Muscle layer of duodenum (tissue), 2 donors: ENCODE data around the gene CARS1.

Source experiments
- H3K27ac ChIP-seq: one replicate; pipeline ENCODE4 v1.7.0; 2013; ENCODE audit warnings: mild to moderate bottlenecking, low read length
- H3K27me3 ChIP-seq: one replicate; pipeline ENCODE4 v1.7.0; 2013; ENCODE audit warnings: low read depth, mild to moderate bottlenecking, control low read depth, low read length
- H3K36me3 ChIP-seq, 2 donors: one replicate each; pipeline ENCODE4 v1.7.0; 2013; ENCODE audit warnings: low read length in 2 of 2, control low read depth in 1 of 2, mild to moderate bottlenecking in 1 of 2; ENCODE audit not compliant: insufficient read depth in 2 of 2, control insufficient read depth in 1 of 2
- H3K4me1 ChIP-seq, 2 donors: one replicate each; pipeline ENCODE4 v1.7.0; 2013; ENCODE audit warnings: low read length in 2 of 2, mild to moderate bottlenecking in 2 of 2, control low read depth in 1 of 2, moderate library complexity in 1 of 2; ENCODE audit not compliant: insufficient read depth in 2 of 2, control insufficient read depth in 1 of 2
- H3K4me3 ChIP-seq, 2 donors: one replicate each; pipeline ENCODE4 v1.7.0; 2013; ENCODE audit warnings: low read length in 2 of 2, low read depth in 1 of 2, mild to moderate bottlenecking in 1 of 2
- H3K9me3 ChIP-seq, 2 donors: one replicate each; pipeline ENCODE4 v1.7.0; 2013; ENCODE audit warnings: low read length in 2 of 2, control low read depth in 1 of 2, mild to moderate bottlenecking in 1 of 2; ENCODE audit not compliant: control insufficient read depth in 1 of 2
- donor health status: healthy.

Gene CARS1

DNA sequence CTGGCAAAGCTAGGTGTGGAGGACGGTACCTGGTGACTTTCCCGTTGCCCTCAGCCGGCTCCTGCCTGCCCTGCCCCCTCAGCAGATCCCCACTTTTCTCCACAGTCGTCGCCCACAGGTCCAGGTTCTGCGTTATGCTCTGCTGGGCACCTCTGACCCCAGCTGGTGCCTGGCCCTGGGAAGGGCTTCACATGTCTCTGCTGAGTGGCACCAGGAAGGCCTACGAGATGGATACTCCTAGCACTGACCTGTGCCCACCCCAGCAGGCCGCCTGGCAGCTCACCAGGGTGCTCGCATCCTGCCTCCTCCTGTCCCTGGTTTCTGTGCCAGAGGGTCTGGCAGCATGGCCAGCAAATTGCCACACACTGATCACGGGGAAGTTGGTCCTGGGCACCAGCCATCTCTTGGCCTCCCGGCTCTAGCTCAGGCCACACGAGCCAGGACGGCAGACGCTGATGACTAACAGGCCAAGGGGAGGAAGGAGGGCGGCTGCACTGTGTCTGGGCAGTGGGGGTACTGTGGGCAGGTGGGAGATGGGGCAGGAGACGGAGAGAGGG is 13.8 kb downstream of the CARS1 start:
- Histone ChIP-seq H3K4me3 (no peak overlapping the region), H3K27me3 (no peaks in the 10 kb centered on the region), H3K4me1 (peaks cover 0 to 13% of the 10 kb centered on the region in 2 donors), H3K27ac (no peak overlapping the region), H3K9me3 (no peaks in the 10 kb centered on the region), H3K36me3 (peaks cover 23 to 38% of the 10 kb centered on the region in 2 donors)

DNA sequence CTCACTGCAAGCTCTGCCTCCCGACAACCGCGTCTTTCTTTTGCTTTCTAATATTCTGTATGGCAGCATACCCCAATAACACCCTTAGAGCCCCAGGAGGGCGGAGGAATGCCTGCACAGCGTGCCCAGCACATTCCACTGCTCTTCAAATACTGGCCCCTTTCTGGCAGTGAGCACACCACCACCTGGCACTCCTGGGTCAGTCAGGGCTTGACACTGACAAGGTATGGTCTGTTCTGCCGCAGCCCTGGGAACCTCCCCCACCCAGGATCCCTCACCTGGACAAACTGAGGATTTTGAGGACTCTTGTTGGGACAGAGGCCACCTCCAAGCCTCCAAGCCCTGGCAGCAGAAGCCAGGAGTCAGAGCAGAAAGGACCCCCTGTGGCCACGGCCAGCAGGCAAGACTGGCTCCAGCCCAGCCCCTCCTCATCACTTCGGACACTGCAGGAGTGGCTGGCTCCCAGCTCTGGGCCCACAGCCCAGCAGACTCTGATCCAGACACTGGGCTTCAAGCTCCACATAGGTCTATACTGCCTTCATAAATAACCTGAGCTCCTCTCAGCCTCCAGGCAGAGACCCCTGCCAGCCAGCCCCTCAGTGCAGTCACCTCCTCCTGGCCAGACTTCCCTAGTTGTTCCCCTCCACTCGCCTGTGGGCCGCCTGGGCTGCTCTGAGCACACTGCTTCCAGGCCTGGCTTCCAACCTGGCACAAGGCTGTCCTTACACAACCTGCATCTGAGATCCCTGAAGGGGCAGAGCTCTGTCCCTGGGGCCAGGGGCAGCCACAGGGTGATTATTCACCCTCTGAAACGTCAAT is 14.5 kb downstream of the CARS1 start:
- no peak overlapping the region for H3K4me3 ChIP-seq
- peaks cover 0 to 13% of the 10 kb centered on the region in 2 donors for H3K4me1 ChIP-seq
- peaks cover 30 to 45% of the 10 kb centered on the region in 2 donors for H3K36me3 ChIP-seq
- H3K27me3 ChIP-seq = no peaks in the 10 kb centered on the region
- no peaks in the 10 kb centered on the region for H3K9me3 ChIP-seq
- no peak overlapping the region for H3K27ac ChIP-seq

DNA sequence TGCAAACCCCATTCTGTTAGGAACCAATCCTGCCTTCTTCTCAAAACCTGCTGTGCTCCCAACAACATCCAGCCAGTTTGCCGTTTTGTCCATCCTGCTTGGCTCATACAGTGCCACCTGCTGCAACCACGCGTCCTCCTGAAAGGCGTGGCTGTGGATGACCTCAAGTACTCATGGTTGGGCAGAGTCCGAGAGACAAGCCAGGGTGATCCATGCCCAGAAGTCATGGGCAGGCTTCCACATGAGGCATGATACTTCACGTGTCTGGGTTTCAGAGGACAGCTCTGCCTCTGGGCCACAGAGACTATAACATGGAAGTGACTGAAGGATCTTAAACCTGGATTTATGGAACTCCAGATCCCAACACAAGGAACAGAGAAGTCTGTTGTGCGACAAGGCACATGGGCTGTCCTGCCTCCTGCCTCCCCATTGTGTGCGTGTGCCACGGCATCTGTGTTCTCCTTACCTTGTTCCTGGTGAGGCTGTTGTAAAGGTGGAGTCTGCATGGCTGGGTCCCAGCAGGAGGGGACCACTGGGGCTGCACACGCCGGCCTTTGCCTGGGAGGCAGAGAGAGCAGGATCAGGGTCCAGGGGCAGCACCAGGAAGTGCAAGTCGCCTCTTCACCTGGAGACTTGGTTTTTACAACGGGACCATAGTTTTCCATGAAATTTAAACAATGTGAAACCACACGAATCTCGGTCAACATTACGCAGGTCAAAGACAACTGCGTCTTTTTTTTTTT is 15.4 kb downstream of the CARS1 start:
- Histone ChIP-seq H3K9me3 (no peaks in the 10 kb centered on the region), H3K4me1 (peaks cover 0 to 13% of the 10 kb centered on the region in 2 donors), H3K27me3 (no peaks in the 10 kb centered on the region), H3K4me3 (no peak overlapping the region), H3K27ac (no peak overlapping the region), H3K36me3 (peaks cover 37 to 54% of the 10 kb centered on the region in 2 donors)

DNA sequence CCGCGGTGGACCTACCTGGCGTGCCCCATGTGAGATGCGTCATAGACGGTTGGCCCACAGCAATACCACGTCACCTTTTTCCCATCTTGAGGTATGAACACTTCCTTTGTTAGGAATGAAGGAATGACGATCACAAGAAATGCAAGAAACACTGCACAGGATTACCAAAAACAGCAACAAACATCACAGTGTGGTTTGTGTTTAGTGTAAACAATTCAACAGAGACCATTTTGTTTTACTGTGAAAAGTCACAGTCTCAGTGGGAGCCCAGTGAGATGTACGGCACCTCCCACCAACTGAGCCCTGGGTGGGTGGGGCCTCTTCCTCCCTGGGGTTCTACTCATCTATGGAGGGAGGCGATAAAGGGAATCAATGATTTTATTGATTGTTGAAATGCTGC is 16.3 kb downstream of the CARS1 start:
- Histone ChIP-seq H3K27ac (no peak overlapping the region), H3K36me3 (peaks cover 44 to 63% of the 10 kb centered on the region in 2 donors), H3K4me3 (no peak overlapping the region), H3K9me3 (no peaks in the 10 kb centered on the region), H3K27me3 (no peaks in the 10 kb centered on the region), H3K4me1 (peaks cover 0 to 17% of the 10 kb centered on the region in 2 donors)

DNA sequence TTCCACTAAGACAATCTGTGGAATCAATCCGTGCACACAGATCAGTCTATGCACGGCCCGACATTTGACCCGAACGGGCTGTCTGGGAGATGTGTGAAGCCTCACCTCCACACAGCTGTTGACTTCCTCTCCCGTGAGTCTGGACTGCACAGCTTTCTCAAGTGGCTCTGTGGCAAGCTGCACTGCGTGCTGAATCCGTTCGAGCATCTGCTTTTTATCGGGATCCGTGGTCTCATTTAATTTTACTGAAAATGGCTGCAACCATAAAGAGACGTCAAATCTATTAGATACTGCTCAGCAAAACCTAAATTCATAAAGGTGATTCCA is 19.3 kb downstream of the CARS1 start:
- Histone ChIP-seq H3K27ac (no peak overlapping the region), H3K9me3 (no peaks in the 10 kb centered on the region), H3K27me3 (no peaks in the 10 kb centered on the region), H3K36me3 (peaks cover 49 to 66% of the 10 kb centered on the region in 2 donors), H3K4me3 (no peak overlapping the region), H3K4me1 (peaks cover 0 to 12% of the 10 kb centered on the region in 2 donors)

DNA sequence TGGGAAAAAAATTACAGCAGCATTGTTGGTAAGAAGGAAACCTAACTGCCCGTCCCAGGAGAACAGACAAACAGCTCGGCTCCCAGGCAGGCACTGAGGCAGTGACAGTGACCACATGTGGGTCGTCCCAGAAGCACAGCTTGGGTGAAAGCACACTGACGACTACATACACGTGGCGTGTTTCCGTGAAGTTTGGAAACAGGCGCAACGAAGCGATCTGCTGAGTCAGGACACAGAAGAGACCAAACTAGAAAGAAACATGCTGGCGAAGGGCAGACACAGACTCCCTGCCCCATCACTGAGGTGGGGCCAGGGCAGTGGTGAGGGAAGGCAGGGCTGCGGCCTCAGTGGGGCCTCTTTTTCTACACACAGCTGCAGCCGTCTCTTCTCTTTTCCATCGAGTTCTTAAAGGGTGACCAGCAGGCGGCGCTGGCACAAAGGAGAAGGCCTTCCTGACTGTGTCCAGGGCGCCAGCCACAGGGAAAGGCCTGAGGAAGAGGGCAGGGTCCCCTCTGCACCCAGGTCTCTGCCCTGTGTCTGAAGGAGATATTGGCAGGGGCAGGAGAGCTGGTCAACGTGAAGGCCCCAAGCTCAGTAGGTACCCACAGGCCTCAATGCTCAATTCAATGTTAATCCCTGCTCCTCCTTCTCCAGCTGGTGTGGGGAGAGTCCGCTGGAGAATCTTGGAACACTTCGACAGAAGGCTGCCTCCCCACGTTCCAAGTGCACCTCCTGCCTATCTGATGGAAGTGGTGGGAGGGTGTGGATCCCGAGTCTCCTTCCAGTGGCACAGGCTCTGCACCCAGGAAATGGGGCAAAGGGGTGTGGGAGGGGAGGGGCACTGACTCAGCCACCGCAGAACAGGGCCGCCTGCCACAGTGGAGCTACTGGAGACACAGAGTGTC is 19.9 kb downstream of the CARS1 start:
- peaks cover 0 to 8% of the 10 kb centered on the region in 2 donors for H3K4me1 ChIP-seq
- H3K27me3 ChIP-seq = no peaks in the 10 kb centered on the region
- H3K4me3 ChIP-seq = no peak overlapping the region
- H3K36me3 ChIP-seq = peaks cover 54 to 67% of the 10 kb centered on the region in 2 donors
- H3K9me3 ChIP-seq = no peaks in the 10 kb centered on the region
- no peak overlapping the region for H3K27ac ChIP-seq

DNA sequence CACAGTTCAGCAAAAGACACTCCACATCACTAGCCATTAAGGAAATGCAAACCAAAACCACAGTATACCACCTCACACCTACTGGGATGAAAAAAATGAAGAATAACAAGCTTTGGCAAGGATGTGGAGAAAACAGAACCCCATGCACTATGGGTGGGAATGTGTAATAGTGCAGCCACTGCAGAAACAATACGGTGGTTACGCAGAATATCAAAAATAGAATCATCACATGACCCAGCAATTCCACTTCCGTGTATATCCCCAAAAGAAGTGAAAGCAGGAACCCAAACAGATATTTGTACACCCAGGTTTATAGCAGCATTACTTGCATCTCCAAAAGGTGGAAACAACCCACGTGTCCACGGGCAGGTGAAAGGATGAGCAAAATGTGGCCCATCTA is 20.8 kb downstream of the CARS1 start:
- Histone ChIP-seq H3K36me3 (peaks cover 54 to 69% of the 10 kb centered on the region in 2 donors), H3K9me3 (no peaks in the 10 kb centered on the region), H3K27me3 (no peaks in the 10 kb centered on the region), H3K4me1 (peaks cover 0 to 8% of the 10 kb centered on the region in 2 donors), H3K27ac (no peak overlapping the region), H3K4me3 (no peak overlapping the region)

DNA sequence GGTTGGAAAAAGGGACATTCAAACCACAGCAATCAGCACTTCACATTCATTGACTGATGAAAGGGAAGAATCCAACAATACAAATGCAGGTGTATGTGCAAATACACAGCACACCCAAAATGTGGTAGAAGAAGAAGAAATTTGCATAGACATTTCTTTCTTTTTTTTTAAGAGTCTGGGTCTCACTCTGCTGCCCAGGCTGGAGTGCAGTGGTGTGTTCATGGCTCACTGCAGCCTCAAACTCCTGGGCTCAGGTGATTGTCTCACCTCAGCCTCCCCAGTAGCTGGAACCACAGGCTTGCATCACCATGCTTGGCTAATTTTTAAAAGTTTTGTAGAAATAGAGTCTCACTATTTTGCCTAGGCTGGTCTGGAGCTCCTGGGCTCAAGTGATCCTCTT is 21.9 kb downstream of the CARS1 start:
- Histone ChIP-seq H3K4me3 (no peak overlapping the region), H3K4me1 (peaks cover 0 to 9% of the 10 kb centered on the region in 2 donors), H3K27me3 (no peaks in the 10 kb centered on the region), H3K9me3 (no peaks in the 10 kb centered on the region), H3K27ac (no peak overlapping the region), H3K36me3 (peaks cover 54 to 58% of the 10 kb centered on the region in 2 donors)

DNA sequence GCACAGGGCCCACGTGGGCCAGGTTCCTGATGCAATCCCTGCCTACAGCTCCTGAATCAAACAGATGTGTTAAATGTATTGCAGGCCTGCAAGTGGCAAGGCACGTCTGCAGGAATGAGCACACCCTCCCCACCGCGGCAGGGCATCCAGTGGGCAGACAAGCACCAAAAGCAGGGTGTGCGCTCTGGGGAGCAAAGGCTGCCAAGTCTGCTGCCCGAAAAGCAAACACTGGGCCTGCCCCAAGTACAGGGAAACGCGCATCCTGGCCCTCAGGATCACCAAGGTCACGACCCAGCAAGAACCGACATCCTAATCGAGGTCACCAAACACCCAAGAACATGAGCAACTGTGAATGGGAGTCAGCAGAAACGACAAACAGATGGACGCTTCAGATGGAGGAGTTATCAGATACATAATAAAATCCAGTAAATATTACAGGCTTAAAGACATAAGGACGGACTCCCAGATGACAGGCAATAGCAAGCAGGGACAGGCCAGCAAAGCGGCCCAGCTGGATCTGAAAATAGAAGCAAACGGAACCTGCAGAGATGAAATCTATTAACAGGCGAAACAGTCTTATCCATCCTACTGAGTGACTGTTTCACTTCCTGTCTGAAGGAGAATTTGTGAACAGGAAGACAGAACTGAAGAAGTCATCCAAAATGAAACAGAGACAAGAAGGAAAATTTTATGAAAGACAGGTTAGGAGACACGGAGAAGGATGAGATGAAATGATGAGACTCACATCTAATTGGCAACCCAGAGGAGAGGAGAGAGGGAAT is 26.7 kb downstream of the CARS1 start:
- Histone ChIP-seq H3K36me3 (peaks cover 39 to 56% of the 10 kb centered on the region in 2 donors), H3K4me3 (no peak overlapping the region), H3K27ac (no peak overlapping the region), H3K9me3 (no peaks in the 10 kb centered on the region), H3K4me1 (peaks cover 0 to 8% of the 10 kb centered on the region in 2 donors), H3K27me3 (no peaks in the 10 kb centered on the region)

DNA sequence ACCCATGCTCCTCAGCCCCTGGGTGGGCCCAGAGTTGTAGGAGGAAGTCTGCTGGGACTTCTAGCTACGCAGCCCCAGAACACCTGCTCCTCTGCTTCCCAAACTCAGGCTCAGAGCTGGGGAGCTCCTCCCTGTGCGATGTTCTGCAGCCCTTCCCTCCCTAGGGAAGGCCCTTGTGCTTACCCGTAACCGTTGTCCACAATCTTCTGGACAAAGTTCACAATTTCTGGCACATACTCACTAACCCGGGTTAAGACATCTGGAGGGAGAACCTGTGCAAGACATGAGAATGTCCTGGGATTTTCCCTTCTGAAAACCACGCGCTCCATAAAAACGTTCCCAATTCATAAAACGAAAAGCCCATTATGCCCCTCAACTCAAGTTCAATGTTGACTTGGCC is 28.4 kb downstream of the CARS1 start:
- peaks cover 34 to 56% of the 10 kb centered on the region in 2 donors for H3K36me3 ChIP-seq

More for the DNA sequence above, 28.4 kb downstream of the CARS1 start:
- peaks cover 0 to 7% of the 10 kb centered on the region in 2 donors for H3K4me1 ChIP-seq
- H3K27me3 ChIP-seq = no peaks in the 10 kb centered on the region
- H3K27ac ChIP-seq = no peak overlapping the region
- H3K9me3 ChIP-seq = no peaks in the 10 kb centered on the region
- no peak overlapping the region for H3K4me3 ChIP-seq
